B cell (primary cell): ENCODE results near the gene GLI3. TPM values are rescaled to one million over a fixed set of nuclear protein-coding genes. Genes with fewer than 3 reads are reported as not detected.

Experiments
- ATAC-seq: fragments of 200-7000 bp; cut with Tn5 transposase; one replicate; pipeline ENCODE4 v1.10.0; 2021; ENCODE audit warnings: low read depth, mild to moderate bottlenecking, moderate number of reproducible peaks, moderate library complexity
- CTCF ChIA-PET: fragments of 350-600 bp; sonication (Branson Sonifier 250); formaldehyde crosslinking; loops from one replicate; lab custom pipeline; 2021; ENCODE audit warnings: antibody characterized with exemption, inconsistent platforms; lab: Charles Lee
- POLR2A ChIA-PET: fragments of 350-600 bp; sonication (Branson Sonifier 250); formaldehyde crosslinking; loops from one replicate; lab custom pipeline; 2021; ENCODE audit warnings: antibody characterized with exemption; lab: Charles Lee
- DNase-seq: peaks from one replicate; pipeline ENCODE4 v3.0.0; 2013
- H2AFZ ChIP-seq: 2 replicates; pipeline ENCODE4 v1.6.1; 2012; ENCODE audit warnings: mild to moderate bottlenecking, low read depth, low read length; ENCODE audit not compliant: insufficient read depth, poor library complexity, severe bottlenecking
- H3K27ac ChIP-seq, 2 donors: 1 replicate in 1 of 2; 2 replicates in 1 of 2; pipeline ENCODE4 v1.5.1; 2012 to 2013; ENCODE audit warnings: low read length in 2 of 2, mild to moderate bottlenecking in 2 of 2, moderate library complexity in 1 of 2
- H3K27me3 ChIP-seq, 4 experiments: fragments of 200-600 bp in 1 of 4; sonication (generic) in 1 of 4; replicated peaks in 1 of 4; 1 replicate in 2 of 4; 2 replicates in 2 of 4; pipeline versions ENCODE4 v1.6.1 to v1.7.0; 2013 to 2016; ENCODE audit warnings: low read length in 3 of 4, mild to moderate bottlenecking in 2 of 4, mixed read lengths in 1 of 4, moderate library complexity in 1 of 4; ENCODE audit not compliant: insufficient read depth in 4 of 4, control insufficient read depth in 3 of 4; ENCODE audit errors: control extremely low read depth in 1 of 4
- H3K36me3 ChIP-seq, 2 experiments: replicated peaks in 1 of 2; 1 replicate in 1 of 2; 2 replicates in 1 of 2; pipeline versions ENCODE4 v1.6.1 to v1.7.1; 2013; ENCODE audit warnings: low read length in 1 of 2; ENCODE audit not compliant: insufficient read depth in 2 of 2, control insufficient read depth in 1 of 2; ENCODE audit errors: control extremely low read depth in 1 of 2, extremely low read depth in 1 of 2
- H3K4me1 ChIP-seq, 2 donors: fragments of 200-600 bp in 1 of 2; sonication (generic) in 1 of 2; 1 replicate in 1 of 2; 2 replicates in 1 of 2; pipeline versions ENCODE4 v1.5.1 to v1.6.1; 2013 to 2017; ENCODE audit warnings: low read length in 2 of 2; ENCODE audit not compliant: control insufficient read depth in 2 of 2, insufficient read depth in 2 of 2
- H3K4me2 ChIP-seq: replicated peaks from 2 replicates; pipeline ENCODE3; 2012; ENCODE audit warnings: mild to moderate bottlenecking, low read depth, low read length; ENCODE audit not compliant: poor library complexity, severe bottlenecking
- H3K4me3 ChIP-seq, 5 experiments: fragments of 200-600 bp in 1 of 5; sonication (generic) in 1 of 5; 1 replicate in 3 of 5; 2 replicates in 2 of 5; pipeline versions ENCODE4 v1.5.1 to v1.7.0; 2011 to 2016; ENCODE audit warnings: low read length in 4 of 5, mild to moderate bottlenecking in 4 of 5, low read depth in 2 of 5, control low read depth in 1 of 5, moderate library complexity in 1 of 5; ENCODE audit not compliant: insufficient read depth in 1 of 5; ENCODE audit errors: control extremely low read depth in 1 of 5, extremely low read depth in 1 of 5
- H3K79me2 ChIP-seq: fragments of 200-600 bp; sonication (generic); one replicate; pipeline ENCODE4 v1.6.0; 2016; ENCODE audit warnings: low read length; ENCODE audit not compliant: control insufficient read depth, insufficient read depth
- H3K9ac ChIP-seq: fragments of 200-600 bp; sonication (generic); 2 replicates; pipeline ENCODE4 v1.6.1; 2017; ENCODE audit warnings: mild to moderate bottlenecking, low read length, moderate library complexity
- H3K9me3 ChIP-seq, 3 donors: one replicate each; pipeline versions ENCODE4 v1.6.1 to v1.7.1; 2013; ENCODE audit warnings: low read length in 2 of 3; ENCODE audit not compliant: control insufficient read depth in 2 of 3, insufficient read depth in 1 of 3; ENCODE audit errors: control extremely low read depth in 1 of 3
- H4K20me1 ChIP-seq: 2 replicates; pipeline ENCODE4 v1.6.0; 2012; ENCODE audit warnings: mild to moderate bottlenecking, low read length; ENCODE audit not compliant: insufficient read depth, control insufficient read depth, poor library complexity, severe bottlenecking
- H3K27ac Mint-ChIP-seq: one replicate; pipeline ENCODE4 v1.8.0; 2021; ENCODE audit warnings: mixed read lengths
- H3K27me3 Mint-ChIP-seq: one replicate; pipeline ENCODE4 v1.8.0; 2021; ENCODE audit warnings: mixed read lengths
- H3K4me1 Mint-ChIP-seq: one replicate; pipeline ENCODE4 v1.8.0; 2021; ENCODE audit warnings: mixed read lengths
- H3K4me3 Mint-ChIP-seq: one replicate; pipeline ENCODE4 v1.8.0; 2021; ENCODE audit warnings: mixed read lengths
- H3K9me3 Mint-ChIP-seq: one replicate; pipeline ENCODE4 v1.8.0; 2022; ENCODE audit warnings: mixed read lengths; ENCODE audit not compliant: insufficient read depth
- CTCF ChIP-seq: fragments of 200-600 bp; IDR thresholded peaks from one replicate; pipeline ENCODE4 v1.8.0; 2022; ENCODE audit warnings: antibody characterized with exemption, mild to moderate bottlenecking
- EZH2 ChIP-seq: IDR thresholded peaks from 2 replicates; pipeline ENCODE4 v1.6.1; 2012; ENCODE audit warnings: borderline replicate concordance, low read depth, mild to moderate bottlenecking, moderate library complexity, low read length; ENCODE audit not compliant: insufficient read depth, poor library complexity, severe bottlenecking
- WGBS: methylation state at CpG from one replicate; pipeline ENCODE4 v1.1.5; 2013; ENCODE audit warnings: missing lambda C conversion rate; ENCODE audit not compliant: insufficient coverage; 5-methylcytosine and 5-hydroxymethylcytosine counted together
- intact Hi-C: fragments of 100-400 bp; cut with micrococcal nuclease; formaldehyde crosslinking; loops from one replicate; pipeline ENCODE4 v1.10.0; 2022
- polyA plus RNA-seq: library from polyadenylated mRNA; depleted of rRNA; stranded (reverse); fragments of >200 nt; gene quantifications from 2 replicates; pipeline ENCODE4 v1.2.3, GENCODE V29; 2012
- total RNA-seq, 2 donors: library from RNA; stranded (reverse); fragments of 120-200 nt in 1 of 2; gene quantifications; 1 replicate in 1 of 2; 2 replicates in 1 of 2; pipeline versions ENCODE4 v1.2.3 to v1.2.4, GENCODE V29; 2013 to 2022

Gene GLI3
- total and polyA plus RNA-seq, 2 donors (not counting 1 experiment from before 2014, with no cell fraction given): not detected

GRCh38 chr7:42240416-42240815 is 3.4 kb upstream of the GLI3 start:
- H2AFZ ChIP-seq: no peak overlapping the region
- no peak overlapping the region for H3K4me3 ChIP-seq
- H3K9me3 Mint-ChIP-seq: no peaks in the 10 kb centered on the region
- no peaks in the 10 kb centered on the region for H4K20me1 ChIP-seq
- ChIA-PET POLR2A (no interaction called here), CTCF (no interaction called here)
- intact Hi-C loops: no loop called here
- no peak overlapping the region for H3K4me2 ChIP-seq
- no peaks in the 10 kb centered on the region for H3K36me3 ChIP-seq
- H3K4me1 ChIP-seq: peaks cover 10 to 13% of the 10 kb centered on the region in 2 donors
- H3K27me3 ChIP-seq: peaks cover 0 to 35% (median 7%) of the 10 kb centered on the region in 4 experiments
- H3K4me3 Mint-ChIP-seq: no peak overlapping the region
- no peak overlapping the region for H3K9ac ChIP-seq
- ATAC-seq (no peak), DNase-seq (no peak)
- no CpG with 5 or more reads among the region's 2 CpGs for WGBS
- H3K9me3 ChIP-seq: peaks cover 0 to 2% (median 0%) of the 10 kb centered on the region in 3 donors
- H3K79me2 ChIP-seq: no peaks in the 10 kb centered on the region
- H3K27ac ChIP-seq: no peak overlapping the region
- H3K27me3 Mint-ChIP-seq: peaks cover 57% of the 10 kb centered on the region
- H3K4me1 Mint-ChIP-seq: peaks cover 15% of the 10 kb centered on the region
- no peak overlapping the region for H3K27ac Mint-ChIP-seq
- TF ChIP-seq EZH2 (no peak), CTCF (no peak)

- Histone ChIP-seq H3K27ac (no peak overlapping the region), H3K36me3 (no peaks in the 10 kb centered on the region), H3K27me3 (peaks cover 0 to 38% (median 9%) of the 10 kb centered on the region in 4 experiments), H3K9ac (no peak overlapping the region), H4K20me1 (no peaks in the 10 kb centered on the region), H3K4me3 (no peak overlapping the region), H3K4me1 (peaks cover 10 to 13% of the 10 kb centered on the region in 2 donors), H3K4me2 (no peak overlapping the region), H2AFZ (no peak overlapping the region), H3K9me3 (peaks cover 0 to 2% (median 0%) of the 10 kb centered on the region in 3 donors), H3K79me2 (no peaks in the 10 kb centered on the region)
- Mint-ChIP-seq H3K4me1 (peaks cover 16% of the 10 kb centered on the region), H3K4me3 (peak overlapping the region; percentile 80), H3K27ac (no peak overlapping the region), H3K27me3 (peaks cover 62% of the 10 kb centered on the region), H3K9me3 (no peaks in the 10 kb centered on the region)
- WGBS: 72% methylated on average over 12 of the region's 15 CpGs
- TF ChIP-seq EZH2: no peak
- no peak for TF ChIP-seq CTCF
- DNase-seq (no peak), ATAC-seq (no peak)
- ChIA-PET POLR2A (no interaction called here), CTCF (no interaction called here)
- intact Hi-C loops: no loop called here
Measured at GRCh38 chr7:42238709-42239366, 1.8 kb upstream of the GLI3 start.
